NOMO-1 treated with dmso at 0.1 percent for 144 hours (cell line): Measurements from ENCODE around the gene CPT1B.
"Not testable (repeated sequence)": the region's sequence is repeated elsewhere in the genome, so short reads cannot be mapped to it uniquely, and the experiment has no call there.

Experiments
- DNase-seq: peaks from one replicate; lab custom pipeline; 2025; ENCODE audit not compliant: unreplicated experiment; lab: John Stamatoyannopoulos, UW

Gene CPT1B

GRCh38 chr22:50609599-50609998, 31.4 kb upstream of the CPT1B start:
- no peak for DNase-seq

- no peak for DNase-seq
These were observed 30.8 kb upstream of the CPT1B start for GRCh38 chr22:50608996-50609395.

GRCh38 chr22:50608058-50608840, 30.0 kb upstream of the CPT1B start:
- not testable (repeated sequence) for DNase-seq

DNA sequence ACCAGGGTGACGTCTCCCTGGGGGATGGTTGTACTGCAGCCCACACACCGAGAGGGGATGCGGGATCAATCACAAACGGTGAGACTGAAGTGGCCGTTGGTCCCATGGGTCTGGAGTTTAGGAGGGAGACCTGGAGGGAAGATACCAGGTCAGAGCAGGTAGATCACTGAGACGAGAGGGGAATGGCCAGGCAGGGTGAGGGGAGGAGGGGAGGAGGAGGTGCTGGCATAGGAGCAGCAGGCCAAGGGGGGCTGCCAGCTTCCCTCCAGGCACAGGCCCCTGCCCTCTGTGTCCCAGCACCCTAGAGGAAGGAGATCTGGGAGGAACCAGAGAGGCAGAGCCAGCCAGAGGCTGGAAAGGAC, 29.4 kb upstream of the CPT1B start:
- DNase-seq: no peak

GRCh38 chr22:50606946-50607658, 28.9 kb upstream of the CPT1B start:
- no peak for DNase-seq

DNA sequence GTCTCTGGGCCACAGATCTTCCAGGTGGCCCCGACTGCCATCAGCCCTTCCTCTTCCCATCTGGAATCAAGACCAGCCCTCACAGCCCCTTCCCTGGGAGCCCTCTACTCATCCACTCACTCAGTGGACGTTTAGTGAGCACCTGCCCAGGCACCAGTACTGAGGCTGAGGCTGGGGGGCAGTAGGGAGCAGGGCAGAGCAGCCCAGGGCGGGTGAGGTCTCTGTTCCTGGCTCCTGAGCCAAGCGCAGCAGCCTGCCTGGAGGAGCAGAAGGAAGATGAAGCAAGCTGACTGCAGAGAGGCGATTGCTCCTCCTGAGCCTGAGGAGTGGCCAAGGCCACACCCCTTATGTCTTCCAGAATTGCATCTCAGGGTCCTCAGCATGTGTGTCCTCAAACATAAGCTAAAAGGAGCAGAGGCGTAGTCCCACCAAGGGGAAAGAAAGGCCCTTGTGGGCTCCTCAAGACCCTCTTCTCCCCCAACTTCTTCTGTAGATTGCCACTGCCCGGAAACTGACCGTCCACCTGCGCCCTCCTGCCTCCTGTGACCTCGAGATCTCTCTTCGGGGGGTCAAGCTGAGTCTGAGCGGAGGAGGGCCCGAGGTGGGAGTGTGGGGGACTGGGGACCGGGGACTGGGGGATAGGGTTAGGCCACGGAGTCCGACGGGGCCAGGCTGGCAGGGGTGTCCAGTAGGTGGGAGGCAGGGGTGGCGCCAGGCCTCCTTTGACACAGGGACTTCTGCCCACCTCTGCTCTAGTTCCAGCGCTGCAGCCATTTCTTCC, 28.1 kb upstream of the CPT1B start:
- no peak for DNase-seq

GRCh38 chr22:50605613-50606074, 27.4 kb upstream of the CPT1B start:
- no peak for DNase-seq

GRCh38 chr22:50605002-50605612, 26.9 kb upstream of the CPT1B start:
- DNase-seq: no peak

DNA sequence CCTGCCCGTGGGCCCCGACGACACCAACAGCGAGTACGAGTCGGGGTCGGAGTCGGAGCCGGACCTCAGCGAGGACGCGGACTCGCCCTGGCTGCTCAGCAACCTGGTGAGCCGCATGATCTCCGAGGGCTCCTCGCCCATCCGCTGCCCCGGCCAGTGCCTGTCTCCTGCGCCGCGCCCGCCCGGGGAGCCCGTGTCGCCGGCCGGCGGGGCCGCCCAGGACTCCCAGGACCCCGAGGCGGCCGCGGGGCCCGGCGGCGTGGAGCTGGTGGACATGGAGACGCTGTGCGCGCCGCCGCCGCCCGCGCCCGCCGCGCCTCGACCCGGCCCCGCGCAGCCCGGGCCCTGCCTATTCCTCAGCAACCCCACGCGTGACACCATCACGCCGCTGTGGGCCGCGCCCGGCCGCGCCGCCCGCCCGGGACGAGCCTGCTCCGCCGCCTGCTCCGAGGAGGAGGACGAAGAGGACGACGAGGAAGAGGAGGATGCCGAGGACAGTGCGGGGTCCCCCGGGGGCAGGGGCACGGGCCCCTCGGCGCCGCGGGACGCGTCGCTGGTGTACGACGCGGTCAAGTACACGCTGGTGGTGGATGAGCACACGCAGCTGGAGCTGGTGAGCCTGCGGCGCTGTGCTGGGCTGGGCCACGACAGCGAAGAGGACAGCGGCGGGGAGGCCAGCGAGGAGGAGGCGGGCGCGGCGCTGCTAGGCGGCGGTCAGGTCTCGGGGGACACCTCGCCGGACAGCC, 26.2 kb upstream of the CPT1B start:
- no peak for DNase-seq

- DNase-seq: no peak
These were observed 25.5 kb upstream of the CPT1B start for GRCh38 chr22:50603511-50604255.

GRCh38 chr22:50602338-50602700, 24.1 kb upstream of the CPT1B start:
- DNase-seq: no peak

DNA sequence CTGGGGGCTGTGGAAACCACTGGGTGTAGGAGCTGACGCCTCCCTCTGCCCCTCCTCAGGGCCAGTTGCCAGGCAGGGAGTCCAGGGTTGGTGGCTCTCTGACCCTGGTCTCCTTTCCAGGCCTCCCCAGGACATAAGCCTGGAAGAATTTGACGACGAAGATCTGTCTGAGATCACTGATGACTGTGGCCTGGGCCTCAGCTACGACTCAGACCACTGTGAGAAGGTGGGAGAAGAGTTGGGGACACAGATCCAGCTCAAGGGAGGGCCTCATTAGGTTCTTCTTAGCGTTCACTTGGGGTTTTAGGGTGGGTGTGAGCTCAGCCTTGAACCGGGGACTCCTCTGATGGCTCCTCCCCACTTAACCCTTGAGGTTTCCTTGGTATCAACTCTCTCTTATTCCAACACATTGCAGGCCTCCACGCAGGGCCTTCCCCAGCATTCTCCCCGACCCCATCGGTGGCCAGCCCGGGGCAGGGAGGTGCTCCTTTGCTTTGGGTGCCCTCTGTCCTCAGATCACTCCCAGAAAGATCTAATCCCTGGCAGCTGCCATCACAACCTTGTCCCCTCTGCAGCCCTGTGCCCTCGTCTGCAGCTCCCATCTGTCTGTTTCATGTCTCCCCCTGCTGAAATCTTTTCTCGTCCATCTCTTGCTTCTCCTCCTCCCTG, 23.6 kb upstream of the CPT1B start:
- no peak for DNase-seq

- DNase-seq: no peak
These were observed 22.9 kb upstream of the CPT1B start for GRCh38 chr22:50600967-50601668.

DNA sequence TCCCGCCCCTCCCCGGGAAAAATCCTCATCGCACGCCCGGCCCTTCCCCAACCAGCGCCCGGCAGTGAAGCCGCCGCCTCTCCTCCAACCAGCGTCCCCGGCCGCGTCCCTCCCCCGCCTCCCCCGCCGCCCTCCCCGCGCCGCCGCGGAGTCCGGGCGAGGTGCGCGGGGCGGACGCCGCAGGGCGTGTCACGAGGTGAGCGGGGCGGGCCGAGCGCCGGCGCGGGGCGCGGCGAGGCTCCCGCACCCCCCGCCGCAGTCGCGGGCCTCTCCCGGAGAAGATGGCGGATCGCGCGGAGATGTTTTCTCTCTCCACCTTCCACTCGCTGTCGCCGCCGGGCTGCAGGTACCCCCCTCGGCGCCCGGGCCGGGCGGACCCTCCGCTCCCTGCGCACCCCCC, 22.3 kb upstream of the CPT1B start, which contains the start of gene MAPK8IP2:
MAPK8IP2 (plus strand) TSS at position 256 of the 400 bp plus-strand sequence; CDS start at position 282, 26 bp downstream.
- no peak for DNase-seq

DNA sequence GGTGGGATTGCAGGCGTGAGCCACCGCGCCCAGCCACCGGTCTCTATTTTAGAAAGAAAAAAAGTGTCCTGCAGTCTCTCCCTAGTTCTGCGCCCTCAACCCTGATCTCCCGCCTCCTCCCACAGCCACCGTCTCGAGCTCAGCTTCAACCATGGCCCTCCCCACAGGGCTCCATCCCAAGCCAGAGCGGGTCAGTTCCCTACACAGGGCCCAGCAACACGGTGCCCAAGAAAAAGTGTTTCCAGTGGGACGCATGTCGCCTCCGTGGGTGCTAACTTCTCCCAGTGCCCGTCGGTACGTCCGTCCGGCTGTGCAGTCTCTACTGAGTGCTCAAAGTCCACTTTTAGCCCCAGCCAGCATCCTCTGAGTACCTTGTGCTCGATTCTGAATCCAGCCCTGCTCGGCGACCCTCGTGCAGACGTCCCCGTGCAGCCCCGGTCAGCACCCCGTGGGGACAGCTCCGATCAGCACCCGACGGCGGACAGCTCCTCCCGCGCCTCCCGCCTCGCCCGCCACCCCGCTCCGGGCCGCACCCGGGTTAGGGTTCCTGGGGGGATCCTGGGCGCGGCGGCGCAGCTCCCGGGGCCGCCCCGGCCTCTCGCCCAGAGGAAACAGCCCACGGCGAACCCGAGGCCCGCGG, 21.7 kb upstream of the CPT1B start:
- DNase-seq: no peak

DNA sequence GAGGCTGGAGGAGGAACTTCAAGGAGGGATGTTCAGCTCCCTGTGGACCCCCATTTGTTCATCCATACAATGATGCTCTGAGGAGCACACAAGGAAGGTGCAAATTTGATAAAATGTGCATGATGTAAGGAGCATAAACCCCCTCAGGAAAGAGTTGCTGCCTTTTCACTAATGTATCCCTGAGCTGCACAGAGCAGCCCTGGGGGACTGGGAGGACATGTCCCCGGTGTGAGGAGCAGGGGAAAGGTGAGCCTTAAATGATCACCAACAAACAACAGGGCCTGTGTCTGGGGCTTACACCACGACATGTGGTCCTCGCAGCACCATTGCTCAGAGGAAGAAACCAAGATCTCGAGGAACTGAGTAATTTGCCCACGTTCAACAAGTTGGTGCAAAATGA, 18.9 kb upstream of the CPT1B start:
- no peak for DNase-seq

DNA sequence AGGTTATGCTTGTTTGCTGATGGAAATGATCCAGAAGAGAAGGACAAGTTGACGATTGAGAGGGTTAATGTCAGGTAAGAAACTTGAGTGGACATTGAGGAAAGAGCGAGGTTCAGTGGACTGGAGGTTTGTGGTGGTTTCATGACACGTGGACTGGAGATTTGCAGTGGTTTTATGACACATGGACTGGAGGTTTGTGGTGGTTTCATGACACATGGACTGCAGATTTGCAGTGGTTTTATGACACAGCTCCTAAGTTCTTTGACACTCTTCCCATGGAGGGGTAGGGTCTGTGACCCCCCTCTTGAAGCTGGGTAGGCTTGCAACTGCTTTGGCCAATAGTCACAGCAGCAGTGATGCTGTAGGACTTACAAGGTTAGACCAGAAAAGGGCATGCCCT, 17.0 kb upstream of the CPT1B start:
- no peak for DNase-seq

- no peak for DNase-seq
These were observed 9.2 kb upstream of the CPT1B start for GRCh38 chr22:50587407-50587806.
